GM19468 (cell line): Measurements from ENCODE around the gene FYB2.
"Not testable (repeated sequence)": the region's sequence is repeated elsewhere in the genome, so short reads cannot be mapped to it uniquely, and the experiment has no call there.

Source experiments
- ATAC-seq: cut with Tn5 transposase; IDR thresholded peaks from one replicate; pipeline ENCODE4 v1.9.1; 2021; ENCODE audit warnings: mild to moderate bottlenecking, moderate library complexity, moderate number of reproducible peaks; ENCODE audit not compliant: unreplicated experiment; ENCODE audit errors: extremely low read depth

FYB2 gene

GRCh38 chr1:56799605-56800400 is 19.4 kb downstream of the FYB2 start:
- no peak for ATAC-seq

- ATAC-seq = no peak
These were observed 21.1 kb downstream of the FYB2 start for GRCh38 chr1:56798053-56798471.

GRCh38 chr1:56797065-56797685 is 22.0 kb downstream of the FYB2 start:
- ATAC-seq = no peak

GRCh38 chr1:56795870-56796269 is 23.3 kb downstream of the FYB2 start:
- ATAC-seq = no peak

GRCh38 chr1:56790036-56790435 is 29.2 kb downstream of the FYB2 start:
- ATAC-seq = no peak

- ATAC-seq = no peak
These were observed 30.6 kb downstream of the FYB2 start for GRCh38 chr1:56788588-56788987.

GRCh38 chr1:56788102-56788501 is 31.1 kb downstream of the FYB2 start:
- ATAC-seq = no peak

- no peak for ATAC-seq
These were observed 31.9 kb downstream of the FYB2 start for GRCh38 chr1:56787330-56787729.

- no peak for ATAC-seq
These were observed 36.4 kb downstream of the FYB2 start for GRCh38 chr1:56782773-56783172.

GRCh38 chr1:56780826-56781225 is 38.4 kb downstream of the FYB2 start:
- no peak for ATAC-seq

GRCh38 chr1:56780128-56780750 is 39.0 kb downstream of the FYB2 start:
- ATAC-seq = no peak

- ATAC-seq = no peak
These were observed 41.2 kb downstream of the FYB2 start for GRCh38 chr1:56777972-56778371.

- not testable (repeated sequence) for ATAC-seq
These were observed 44.5 kb downstream of the FYB2 start for GRCh38 chr1:56774732-56775131.

GRCh38 chr1:56774067-56774609 is 45.1 kb downstream of the FYB2 start:
- ATAC-seq = peak; percentile 33

- no peak for ATAC-seq
These were observed 45.7 kb downstream of the FYB2 start for GRCh38 chr1:56773341-56774066.

- no peak for ATAC-seq
These were observed 47.5 kb downstream of the FYB2 start for GRCh38 chr1:56771717-56772116.

- ATAC-seq = no peak
These were observed 60.4 kb downstream of the FYB2 start for GRCh38 chr1:56758794-56759193.

- ATAC-seq = no peak
These were observed 61.1 kb downstream of the FYB2 start for GRCh38 chr1:56758135-56758534.

GRCh38 chr1:56755911-56756310 is 63.3 kb downstream of the FYB2 start:
- no peak for ATAC-seq

GRCh38 chr1:56754708-56755479 is 64.3 kb downstream of the FYB2 start:
- ATAC-seq = no peak
